Heart left ventricle (tissue), 16 donors: ENCODE data around the gene SELENON. TPM values are rescaled to one million over a fixed set of nuclear protein-coding genes. Genes with fewer than 3 reads are reported as not detected.

Experiments
- ATAC-seq, 4 donors: fragments of 200-7000 bp; cut with Tn5 transposase; one replicate each; pipeline ENCODE4 v1.9.1; 2020 to 2022; ENCODE audit warnings: moderate library complexity in 4 of 4, mild to moderate bottlenecking in 3 of 4, moderate number of reproducible peaks in 1 of 4
- DNase-seq, 5 donors: peaks; one replicate each; pipeline ENCODE4 v3.0.0-alpha.2; 2020
- H3K27ac ChIP-seq, 12 donors: fragments of 200-600 bp; sonication (generic) in 4 of 12; one replicate each; pipeline versions ENCODE4 v1.5.0 to v1.8.0; 2016 to 2022; ENCODE audit warnings: mild to moderate bottlenecking in 2 of 12
- H3K27me3 ChIP-seq, 9 donors: fragments of 200-600 bp; sonication (generic) in 2 of 9; one replicate each; pipeline versions ENCODE4 v1.5.1 to v1.8.0; 2016 to 2022; ENCODE audit warnings: mild to moderate bottlenecking in 3 of 9
- H3K36me3 ChIP-seq, 9 donors: fragments of 200-600 bp; sonication (generic) in 2 of 9; one replicate each; pipeline versions ENCODE4 v1.5.0 to v1.8.0; 2018 to 2022; ENCODE audit warnings: mild to moderate bottlenecking in 2 of 9
- H3K4me1 ChIP-seq, 12 donors: fragments of 200-600 bp; sonication (generic) in 4 of 12; one replicate each; pipeline versions ENCODE4 v1.5.0 to v1.8.0; 2016 to 2022; ENCODE audit warnings: mild to moderate bottlenecking in 3 of 12
- H3K4me3 ChIP-seq, 12 donors: fragments of 200-600 bp; sonication (generic) in 4 of 12; one replicate each; pipeline versions ENCODE4 v1.5.0 to v1.8.0; 2017 to 2022; ENCODE audit warnings: mild to moderate bottlenecking in 9 of 12, moderate library complexity in 4 of 12
- H3K9me3 ChIP-seq, 12 donors: fragments of 200-600 bp; sonication (generic) in 4 of 12; one replicate each; pipeline versions ENCODE4 v1.5.0 to v1.8.0; 2016 to 2022; ENCODE audit warnings: mild to moderate bottlenecking in 1 of 12
- CTCF ChIP-seq, 12 donors: fragments of 200-600 bp; sonication (generic) in 4 of 12; IDR thresholded peaks; one replicate each; pipeline versions ENCODE4 v1.5.0 to v1.8.0; 2018 to 2022; ENCODE audit warnings: antibody characterized with exemption in 12 of 12, mild to moderate bottlenecking in 5 of 12
- POLR2A ChIP-seq, 2 donors: fragments of 450-650 bp; IDR thresholded peaks; one replicate each; pipeline ENCODE4 v1.6.1; 2017; ENCODE audit warnings: antibody characterized with exemption in 2 of 2, mild to moderate bottlenecking in 2 of 2, moderate library complexity in 2 of 2
- WGBS, 4 donors: extraction: QIAGEN DNeasy Blood & Tissue Kit in 2 of 4; methylation state at CpG; one replicate each; pipeline versions ENCODE4 v1.1.5 to v1.1.7; 2013 to 2018; 5-methylcytosine and 5-hydroxymethylcytosine counted together
- intact Hi-C, 10 donors: fragments of 100-400 bp; cut with DNase I; formaldehyde crosslinking; loops; one replicate each; pipeline versions ENCODE4 v1.11.1 to v1.14.2; 2022
- polyA plus RNA-seq, 2 donors: library from polyadenylated mRNA; stranded (reverse); fragments of 200-250 nt; gene quantifications; one replicate each; pipeline ENCODE4 v1.2.3, GENCODE V29; 2013
- total RNA-seq, 9 donors: library from RNA; depleted of rRNA in 2 of 9; stranded (reverse); fragments of >200 nt in 2 of 9; fragmentation: NEBNext Ultra II Directional in 3 of 9; extraction: Animal tissue kit (Norgen Biotek cat#: 25700) in 3 of 9; gene quantifications; one replicate each; pipeline versions ENCODE4 v1.1.0 to v1.2.4, GENCODE V29; 2016 to 2023
- donor health status: ischemic (EF 13 %, LVEDD 7.1; RV severe dilation, severe dysfunction).
- donor health status: healthy with polysubstance abuse.
- donor health status: DM: no; HTN: yes; CAD: no.
- donor health status: DM: no; HTN: no; CAD: no.
- donor health status: ischemic (EF 25% LVEDD 6.9; RV normal size, moderate dysfunction).
- donor health status: ischemic (EF 25% LVEDD 5.7; RV mildly dilated, moderate dysfunction).
- donor health status: healthy.
- donor health status: DM: yes; HTN: yes; CAD: no.
- donor health status: ischemic (EF 35%, LVEDD 5.7; RV mildly dilated, moderate dysfunction).
- donor health status: nonischemic (EF 11% LVEDD 7.7; RV severe dilation, severe dysfunction).
- donor health status: DM: yes; HTN: yes; CAD: no.
- donor health status: PGD.
- donor health status: ischemic (EF 29% LVEDD 5.4; RV normal size, mild dysfunction).
- donor health status: nonischemic (EF 23%, LVEDD 6.1; RV moderate dilation, normal function).

SELENON gene
- total and polyA plus RNA-seq, 11 donors: 28.9 to 92.3 (median 48.5) TPM

GRCh38 chr1:25765136-25765922, 34.7 kb upstream of the SELENON start:
- 42 to 55% (median 47%) methylated on average over 7 to 8 of the region's 8 CpGs for WGBS, 4 donors
- H3K4me1 ChIP-seq: peaks cover 0 to 34% (median 20%) of the 10 kb centered on the region in 12 donors
- DNase-seq (no peak), ATAC-seq (no peak)
- H3K4me3 ChIP-seq: no peak overlapping the region
- H3K9me3 ChIP-seq: no peaks in the 10 kb centered on the region
- H3K36me3 ChIP-seq: peaks cover 0 to 10% (median 2%) of the 10 kb centered on the region in 9 donors
- intact Hi-C loops: no loop called here
- H3K27me3 ChIP-seq: no peaks in the 10 kb centered on the region
- TF ChIP-seq CTCF (IDR thresholded peaks at IDR 0.05) (no peak), POLR2A (IDR thresholded peaks at IDR 0.05) (no peak)
- peak overlapping the region in 2 of 12 donors; percentile 32 to 52 for H3K27ac ChIP-seq

- intact Hi-C loops: no loop called here
- TF ChIP-seq POLR2A (IDR thresholded peaks at IDR 0.05) (no peak), CTCF (IDR thresholded peaks at IDR 0.05) (no peak)
- H3K27me3 ChIP-seq: no peaks in the 10 kb centered on the region
- H3K4me3 ChIP-seq: no peak overlapping the region
- ATAC-seq (no peak), DNase-seq (no peak)
- H3K4me1 ChIP-seq: peaks cover 0 to 39% (median 25%) of the 10 kb centered on the region in 12 donors
- no peaks in the 10 kb centered on the region for H3K9me3 ChIP-seq
- 51 to 65% (median 59%) methylated on average over 13 of the region's 13 CpGs for WGBS, 4 donors
- H3K27ac ChIP-seq: peak overlapping the region in 2 of 12 donors; percentile 32 to 52
- peaks cover 0 to 10% (median 0%) of the 10 kb centered on the region in 9 donors for H3K36me3 ChIP-seq
These were observed 33.9 kb upstream of the SELENON start for GRCh38 chr1:25765923-25766589.

- intact Hi-C loops: no loop called here
- DNase-seq: peak in 1 of 5 donors; percentile 42
These were observed 33.1 kb upstream of the SELENON start for GRCh38 chr1:25766721-25767436.

More at GRCh38 chr1:25766721-25767436, 33.1 kb upstream of the SELENON start:
- peak in 3 of 4 donors; percentile 31 to 44 (median 38) for ATAC-seq
- H3K4me1 ChIP-seq: peaks cover 0 to 48% (median 29%) of the 10 kb centered on the region in 12 donors
- no peaks in the 10 kb centered on the region for H3K27me3 ChIP-seq
- WGBS, 4 donors: 72 to 79% (median 78%) methylated on average over 6 to 13 of the region's 13 CpGs
- no peak overlapping the region for H3K4me3 ChIP-seq
- TF ChIP-seq POLR2A (IDR thresholded peaks at IDR 0.05) (no peak), CTCF (IDR thresholded peaks at IDR 0.05) (no peak)
- H3K9me3 ChIP-seq: no peaks in the 10 kb centered on the region
- H3K27ac ChIP-seq: peak overlapping the region in 2 of 12 donors; percentile 15 to 52
- peaks cover 0 to 11% (median 2%) of the 10 kb centered on the region in 9 donors for H3K36me3 ChIP-seq
